Stimulated activated CD8-positive, alpha-beta memory T cell treated with anti-CD3 and anti-CD28 coated beads, Interleukin-15, amount 100 ng/mL, for 48 hours (primary cell): ENCODE measurements around the gene LAPTM4A.

Experiments used
- DNase-seq, 2 donors: peaks; one replicate each; pipeline ENCODE4 v3.0.0-alpha.2; 2020; ENCODE audit warnings: low read depth in 2 of 2

LAPTM4A gene

DNA sequence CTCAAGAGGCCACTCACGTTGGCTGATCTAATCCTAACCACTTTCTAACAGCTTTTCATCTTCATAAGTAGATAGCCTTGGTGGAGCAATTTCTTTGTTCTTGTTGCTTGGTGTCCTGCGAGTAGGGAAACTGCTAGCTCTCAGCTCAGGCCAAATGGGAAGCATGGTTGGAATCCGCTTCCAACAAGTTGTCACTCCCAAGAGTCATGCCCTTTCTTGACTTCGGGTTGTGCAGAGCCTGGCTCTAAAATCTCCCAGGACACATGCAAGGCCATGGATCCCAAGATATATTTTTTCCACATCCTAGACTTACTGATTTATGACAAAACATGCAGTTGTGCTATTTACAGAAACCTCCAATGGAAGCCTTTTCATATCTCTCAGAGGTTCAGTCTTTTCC is 31.7 kb downstream of the LAPTM4A start:
- DNase-seq, result no peak

DNA sequence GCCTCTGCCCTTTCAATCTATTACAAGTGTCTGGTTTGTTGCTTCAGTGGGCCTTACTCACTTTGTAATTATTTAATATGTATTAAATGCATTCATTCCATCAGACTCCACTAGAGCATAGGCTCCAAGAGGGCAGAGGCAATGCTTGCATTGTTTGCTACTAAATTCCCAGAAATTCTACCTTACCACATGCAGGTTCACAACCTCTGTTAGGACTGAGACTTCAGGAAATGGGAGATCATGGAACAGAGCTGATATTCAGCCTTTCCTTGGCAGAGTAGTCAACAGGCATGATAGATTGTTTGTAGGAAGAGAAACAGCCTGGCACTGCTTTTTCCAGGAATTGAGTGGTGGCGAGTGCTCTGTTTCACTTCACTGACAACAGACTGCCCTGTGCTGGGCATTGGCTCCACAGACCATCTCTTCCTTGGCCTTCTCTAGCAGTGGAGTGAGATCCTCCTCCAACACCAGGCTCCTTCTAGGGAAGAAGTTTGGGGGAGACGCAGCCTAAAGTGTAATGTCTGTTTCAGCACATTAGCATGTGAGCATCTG is 32.8 kb downstream of the LAPTM4A start:
- no peak for DNase-seq

DNA sequence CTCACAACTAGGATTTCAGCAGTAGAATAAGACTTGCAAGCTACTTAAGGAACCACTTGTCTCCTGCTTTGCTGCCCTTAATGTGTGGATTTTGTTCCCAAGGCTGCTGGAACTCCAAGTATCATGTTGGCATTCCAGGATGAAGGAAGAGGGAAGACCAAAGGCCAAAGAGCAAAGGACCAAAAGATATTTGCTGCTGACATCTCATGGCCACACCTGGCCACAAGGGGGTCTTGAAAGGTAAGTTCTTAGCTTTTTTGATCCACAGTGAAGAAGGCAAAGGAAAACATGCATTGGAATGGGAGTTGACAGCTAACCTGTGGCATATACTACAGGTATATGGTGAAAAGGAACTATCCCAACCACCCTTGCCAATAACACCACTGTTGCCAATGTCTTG is 35.1 kb downstream of the LAPTM4A start:
- no peak for DNase-seq

DNA sequence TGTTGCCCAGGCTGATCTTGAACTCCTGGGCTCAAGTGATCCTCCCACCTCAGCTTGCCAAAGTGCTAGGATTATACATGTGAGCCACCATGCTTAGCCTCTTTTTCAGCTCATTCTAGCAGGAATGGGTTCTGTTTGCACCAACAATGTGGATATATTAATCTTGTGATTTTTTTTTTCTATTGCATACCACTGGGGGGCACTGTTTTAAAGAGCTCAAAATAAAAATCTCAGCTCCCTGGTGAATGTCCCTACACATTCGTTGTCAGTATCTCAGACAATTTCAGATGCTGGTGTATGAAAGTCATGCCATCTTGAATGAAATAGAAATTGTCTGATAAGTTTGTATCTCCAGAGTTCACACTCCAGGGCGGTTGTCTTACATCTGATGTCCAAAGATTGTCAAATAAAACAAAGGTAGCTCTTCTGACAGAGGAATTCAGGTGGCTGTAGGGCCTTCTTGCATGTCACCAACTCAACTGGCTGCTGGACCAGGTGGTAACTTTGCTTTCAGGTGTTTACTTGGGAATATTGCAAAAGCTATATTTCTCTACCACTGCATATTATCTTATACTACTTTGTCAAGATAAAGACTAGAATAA is 35.8 kb downstream of the LAPTM4A start:
- no peak for DNase-seq

DNA sequence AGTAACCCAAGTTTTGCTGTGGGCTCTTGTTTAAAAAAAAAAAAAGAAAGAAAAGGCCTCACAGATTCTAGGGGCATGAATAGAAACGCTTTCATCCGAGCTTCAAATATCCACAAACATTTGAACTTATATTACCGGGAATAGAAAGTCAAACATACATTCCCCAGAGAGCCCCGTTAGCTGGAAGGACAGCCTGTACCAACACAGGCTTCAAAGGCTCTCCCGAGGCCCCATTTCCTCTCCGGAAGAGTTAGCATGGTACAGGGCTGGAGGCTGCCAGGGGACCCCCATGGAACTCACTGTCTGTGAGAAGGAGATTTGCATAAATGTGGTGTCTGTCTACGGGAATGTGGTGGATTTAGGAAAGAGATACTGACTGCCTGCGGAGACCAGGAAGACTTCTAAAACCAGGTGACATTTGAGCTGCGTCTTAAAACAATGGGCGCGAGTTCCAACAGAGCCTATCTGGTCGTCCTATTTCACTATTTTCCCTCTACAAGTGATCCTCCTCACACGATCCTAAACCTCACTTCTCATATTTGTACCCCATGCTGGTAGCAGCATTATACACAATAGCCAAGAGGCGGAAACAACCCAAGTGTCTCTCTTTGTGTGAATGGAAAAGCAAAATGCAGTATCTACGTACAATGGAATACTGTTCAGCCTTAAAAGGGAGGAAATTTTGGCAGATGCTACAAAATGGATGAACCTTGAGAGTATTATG is 38.1 kb downstream of the LAPTM4A start:
- DNase-seq, result no peak

DNA sequence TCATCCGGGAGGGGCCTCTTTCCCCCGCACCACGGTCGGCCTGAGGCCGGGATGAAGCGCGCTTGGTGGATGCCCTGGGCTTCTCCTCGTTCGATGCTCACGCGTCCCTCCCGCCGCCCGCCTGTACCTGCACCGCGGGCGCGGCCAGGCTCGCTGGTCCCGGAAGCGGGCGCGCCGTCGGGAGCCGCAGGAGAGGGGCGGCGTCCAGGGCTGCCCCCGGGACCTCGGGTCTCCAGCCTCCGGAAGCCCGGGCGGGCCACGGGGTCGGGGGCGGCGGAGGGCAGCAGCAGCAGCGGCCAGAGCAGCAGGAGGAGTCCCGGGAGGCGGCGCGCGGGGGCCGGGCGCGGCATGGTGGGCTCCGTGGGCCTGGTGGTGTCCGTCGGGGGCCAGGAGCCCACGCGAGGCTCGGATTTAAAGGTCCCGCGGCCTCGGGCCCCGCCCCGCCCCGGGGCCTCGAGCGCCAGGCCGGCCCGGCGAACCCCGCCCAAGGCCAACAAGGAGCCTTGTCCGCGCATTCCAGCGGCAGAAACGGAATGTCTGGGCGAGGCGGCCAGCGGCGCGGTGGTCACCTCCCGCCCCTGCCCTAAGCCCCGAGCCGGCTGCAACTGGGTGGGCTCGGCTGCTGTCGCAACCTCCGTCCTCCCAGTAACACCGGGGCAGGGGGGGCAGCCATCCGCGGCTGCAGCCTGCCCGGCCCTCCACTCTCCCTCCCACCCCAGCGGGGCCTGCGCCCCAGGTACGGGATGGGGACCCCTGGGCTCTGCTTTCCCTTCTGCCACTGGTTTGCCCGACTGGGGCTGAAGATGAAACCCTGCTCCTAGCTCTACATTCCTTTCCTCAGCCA is 38.9 kb downstream of the LAPTM4A start, which contains the start of gene MATN3:
Gene MATN3 (minus strand): TSS at position 387 of the 844 bp plus-strand sequence. CDS start 37 bp downstream, at position 350.
- peak in 1 of 2 donors; percentile 7 for DNase-seq

DNA sequence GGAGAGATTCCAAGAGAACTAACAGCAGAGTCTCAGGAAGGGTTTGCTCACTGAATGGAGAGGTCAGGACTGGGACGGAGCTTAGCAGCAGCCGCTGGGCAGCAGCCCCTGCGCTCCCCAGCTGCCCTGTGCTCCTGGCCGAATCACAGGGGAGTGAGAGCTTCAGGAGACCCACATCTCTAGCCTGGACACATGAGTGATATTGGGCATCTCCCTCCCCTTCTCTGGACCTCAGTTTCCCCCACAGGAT is 39.5 kb downstream of the LAPTM4A start:
- no peak for DNase-seq

DNA sequence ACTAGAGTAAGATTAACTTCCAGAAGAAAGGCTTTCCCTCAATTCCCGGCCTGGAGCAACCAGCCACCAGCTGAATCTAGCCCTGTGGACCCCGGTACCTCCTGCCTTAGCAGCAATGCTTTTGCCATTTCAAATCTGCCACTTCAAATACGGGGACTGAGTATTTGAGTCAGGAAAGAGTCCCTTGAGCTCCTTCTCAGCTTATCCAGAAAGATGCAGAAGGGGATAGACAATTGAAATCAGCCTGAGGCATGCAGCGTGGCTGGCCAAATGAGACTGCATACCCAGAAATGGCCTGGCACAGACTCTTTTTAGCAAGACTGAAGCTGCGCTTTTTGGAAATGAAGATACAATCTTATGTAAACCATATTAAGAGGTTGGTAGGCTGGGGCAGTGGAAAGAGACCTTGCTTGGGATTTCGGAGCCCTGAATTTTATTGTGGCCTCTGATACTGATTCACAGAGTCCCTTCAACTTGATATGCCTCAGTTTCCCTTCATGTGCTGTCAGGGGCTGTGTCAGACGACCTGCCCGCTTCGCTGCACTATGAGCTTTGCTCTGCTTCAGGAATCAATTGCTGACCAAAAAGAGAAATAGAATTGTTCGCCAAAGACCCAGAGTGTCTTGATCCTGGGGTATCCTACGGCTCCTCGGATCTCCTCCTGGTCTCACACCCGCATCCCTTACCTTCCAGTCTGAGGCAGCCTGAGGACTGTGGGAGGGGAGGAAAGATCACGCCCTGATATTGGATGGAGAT is 40.0 kb downstream of the LAPTM4A start:
- no peak for DNase-seq

DNA sequence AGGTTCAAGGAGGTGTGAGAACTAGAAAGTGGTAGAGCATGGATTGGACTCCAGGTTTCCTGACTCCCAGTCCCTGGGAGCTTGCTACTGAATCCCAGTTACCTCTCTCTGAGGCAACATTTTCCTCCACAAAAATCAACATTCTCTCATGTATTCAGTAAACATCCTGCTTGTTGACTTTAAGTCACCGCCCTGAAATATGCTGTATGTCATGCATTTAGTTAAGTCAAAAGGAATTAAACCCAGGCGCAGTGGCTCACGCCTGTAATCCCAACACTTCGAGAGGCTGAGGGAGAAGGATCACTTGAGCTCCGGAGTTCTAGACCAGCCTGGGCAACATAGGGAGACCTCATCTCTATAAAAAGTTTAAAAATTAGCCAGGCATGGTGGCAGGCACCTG is 42.7 kb downstream of the LAPTM4A start:
- no peak for DNase-seq

DNA sequence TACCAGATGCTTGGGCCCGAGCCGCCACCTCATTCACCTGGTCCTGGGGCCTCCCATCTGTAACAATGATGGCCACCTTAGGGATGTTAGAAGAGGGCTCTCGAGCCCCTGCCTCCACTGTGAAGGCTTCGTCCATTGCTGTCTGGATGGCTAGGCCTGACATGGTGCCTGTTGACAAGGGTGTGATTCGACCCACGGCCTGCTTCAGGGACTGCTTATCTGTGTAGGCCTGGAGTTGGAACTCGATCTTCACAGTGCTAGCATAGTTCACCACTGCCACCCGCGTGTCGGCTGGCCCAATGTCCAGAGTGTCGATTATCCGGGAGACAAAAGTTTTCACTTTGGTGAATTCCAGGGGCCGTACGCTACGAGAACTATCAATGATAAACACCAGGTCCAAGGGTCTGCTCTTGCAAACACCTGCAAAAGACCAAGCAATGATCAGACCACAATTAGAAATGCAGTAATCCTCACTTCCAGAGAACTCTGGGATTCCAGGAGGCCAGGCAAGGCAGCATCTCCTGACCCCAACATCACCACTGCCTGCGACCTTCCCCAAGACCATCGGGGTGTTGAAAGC is 45.4 kb downstream of the LAPTM4A start:
- no peak for DNase-seq

DNA sequence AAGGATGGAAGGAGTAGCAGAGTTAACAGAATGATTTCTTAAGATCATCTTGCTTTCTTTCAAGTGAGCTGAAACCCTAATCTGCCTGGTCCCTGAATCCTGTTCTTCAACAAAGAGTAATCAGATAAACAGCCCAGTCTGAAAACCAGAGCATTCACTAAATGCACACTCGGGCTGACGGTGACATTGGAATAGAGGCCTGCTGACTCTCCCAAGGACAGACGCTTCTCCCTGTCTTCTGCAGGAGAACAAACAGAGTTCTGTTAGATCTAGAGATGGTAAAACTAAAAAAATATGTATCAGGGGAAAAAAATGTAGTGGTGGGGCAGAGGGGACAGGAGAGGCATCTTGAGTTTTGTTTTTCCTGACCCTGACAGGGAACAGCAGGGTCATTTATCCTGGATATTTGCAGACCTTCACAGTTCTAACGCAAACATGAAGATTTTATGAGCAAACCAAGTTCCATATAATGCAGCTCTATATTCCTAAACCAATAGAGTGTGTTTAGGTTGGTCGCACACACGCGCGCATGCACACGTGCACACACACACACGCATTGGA is 46.3 kb downstream of the LAPTM4A start:
- no peak for DNase-seq

DNA sequence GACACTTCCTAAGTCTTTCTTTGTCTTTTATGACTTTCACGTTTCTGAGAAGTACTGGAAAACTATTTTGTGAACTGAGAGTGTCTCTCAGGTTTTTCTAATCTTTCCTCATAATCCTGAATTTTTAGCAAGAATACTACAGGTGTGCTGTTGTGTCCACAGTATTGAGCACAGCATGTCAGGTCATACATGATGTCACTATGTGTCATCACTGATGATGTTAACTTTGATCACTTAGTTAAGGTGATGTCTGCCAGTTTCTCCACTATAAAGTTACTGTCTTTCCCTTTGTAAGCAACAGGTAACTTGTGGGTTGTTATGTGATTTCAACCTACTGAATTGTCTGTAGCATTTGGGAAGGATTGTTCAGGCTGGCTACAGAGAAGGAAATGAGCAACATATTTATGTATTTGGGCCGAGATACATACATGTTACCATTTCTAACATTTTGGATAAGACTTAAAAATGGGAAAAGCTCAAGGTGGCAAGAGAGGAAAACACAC is 50.0 kb downstream of the LAPTM4A start:
- no peak for DNase-seq

DNA sequence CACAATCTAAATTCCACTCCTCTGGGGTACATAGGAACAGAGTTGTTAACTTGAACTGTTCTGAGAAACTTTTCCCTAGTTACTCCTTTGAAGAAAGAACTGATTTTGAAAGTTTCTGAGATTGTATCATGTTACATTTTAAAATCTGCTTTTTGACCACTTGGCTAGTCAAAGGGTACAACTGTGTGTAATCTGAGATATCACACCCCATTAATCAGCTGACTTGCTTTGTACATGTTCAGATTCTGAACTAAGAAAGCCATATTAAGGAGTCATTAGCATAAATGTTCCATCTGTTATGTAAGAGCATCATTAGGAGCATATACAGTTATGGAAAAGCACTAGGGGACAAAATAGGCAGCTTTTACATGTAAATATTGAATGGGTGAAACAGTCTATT is 57.7 kb downstream of the LAPTM4A start:
- DNase-seq, result no peak

DNA sequence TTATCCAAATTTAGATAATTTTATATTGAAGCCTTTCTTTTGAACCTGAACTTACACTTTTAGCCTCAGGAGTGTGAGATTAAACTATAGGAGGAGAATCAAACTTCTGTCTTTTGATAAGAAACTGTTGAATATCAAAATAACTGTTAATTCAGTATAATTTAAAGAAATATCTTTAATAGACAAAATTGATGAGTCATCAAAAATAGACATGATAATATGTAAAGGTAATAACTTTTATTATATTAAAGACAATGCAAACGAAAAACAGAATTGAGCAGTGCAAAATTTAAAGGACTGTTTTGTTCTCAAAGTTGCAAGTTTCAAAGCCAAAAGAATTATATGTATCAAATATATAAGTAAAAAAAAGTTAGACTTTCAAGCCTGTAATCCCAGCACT is 59.5 kb downstream of the LAPTM4A start:
- DNase-seq, result no peak

DNA sequence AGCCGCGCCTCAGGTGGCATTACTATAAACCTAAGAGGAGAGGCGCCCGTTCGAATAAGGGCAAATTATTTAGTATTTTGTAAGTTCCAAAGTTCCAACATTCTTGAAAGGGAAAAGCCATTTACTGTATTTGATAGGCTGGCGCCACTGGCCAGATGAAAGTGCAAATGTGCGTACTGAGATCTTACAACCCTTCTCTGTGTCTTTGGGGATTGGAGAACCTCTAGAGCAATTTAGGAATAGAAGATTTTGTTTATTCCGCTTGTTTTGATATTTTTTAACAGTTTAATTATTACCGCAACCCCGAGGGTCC is 61.1 kb downstream of the LAPTM4A start:
- no peak for DNase-seq

DNA sequence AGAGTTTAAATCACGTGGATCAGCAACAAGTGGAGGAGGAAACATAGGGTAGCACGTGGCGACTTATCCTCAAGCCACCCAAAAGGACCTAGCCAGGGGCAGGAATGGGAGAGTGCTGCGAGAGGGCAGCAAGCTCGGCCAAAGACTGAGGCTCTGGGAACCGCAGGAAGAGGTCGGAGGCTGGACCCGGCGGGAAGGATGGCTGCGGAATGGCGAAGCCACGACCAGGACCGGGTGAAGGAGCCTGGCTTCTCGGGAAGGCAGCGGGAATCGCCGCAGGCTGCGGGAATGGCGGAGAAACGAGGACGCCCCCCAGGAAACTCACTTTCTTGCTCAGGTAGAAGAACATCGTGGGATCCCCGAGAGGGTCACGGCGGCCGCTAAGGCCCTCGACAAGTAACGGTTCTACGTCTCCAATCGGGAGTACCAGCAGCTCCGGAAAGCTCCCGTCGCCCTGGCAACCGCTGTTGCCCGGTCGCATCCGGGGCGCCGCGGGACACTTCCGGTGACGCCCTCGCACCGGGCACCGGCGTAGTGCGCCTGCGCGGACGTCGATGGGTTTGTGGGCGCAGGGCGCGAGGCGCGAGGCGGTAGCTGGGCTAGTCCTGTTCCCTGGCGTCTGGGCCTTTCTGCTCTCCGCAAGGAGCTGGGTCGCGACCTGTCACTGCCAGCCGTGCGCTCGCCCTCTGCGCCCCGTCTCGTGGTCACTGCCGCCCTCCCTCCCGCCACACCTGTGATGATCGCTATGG is 61.6 kb downstream of the LAPTM4A start, which contains the start of gene WDR35:
Gene WDR35 (minus strand): TSS at position 439 of the 749 bp plus-strand sequence. CDS start 90 bp downstream, at position 349.
- DNase-seq, result peak; percentile 89 to 91

DNA sequence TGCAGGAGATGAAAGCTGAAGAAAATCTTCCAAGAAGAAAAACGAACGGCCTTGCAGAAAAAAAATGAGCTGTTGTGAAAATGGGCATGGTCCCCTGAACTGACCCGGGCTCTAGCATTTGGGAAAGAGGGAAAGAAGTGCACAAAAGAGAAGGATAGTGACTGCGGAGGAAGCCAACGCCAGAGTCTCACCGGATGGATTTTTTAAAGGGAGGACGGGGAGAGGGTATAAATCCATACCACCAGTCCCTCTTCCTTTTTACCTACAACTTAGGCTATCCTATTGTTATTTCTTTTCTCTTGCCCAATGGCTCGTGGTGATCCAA is 62.1 kb downstream of the LAPTM4A start:
- DNase-seq, result no peak

DNA sequence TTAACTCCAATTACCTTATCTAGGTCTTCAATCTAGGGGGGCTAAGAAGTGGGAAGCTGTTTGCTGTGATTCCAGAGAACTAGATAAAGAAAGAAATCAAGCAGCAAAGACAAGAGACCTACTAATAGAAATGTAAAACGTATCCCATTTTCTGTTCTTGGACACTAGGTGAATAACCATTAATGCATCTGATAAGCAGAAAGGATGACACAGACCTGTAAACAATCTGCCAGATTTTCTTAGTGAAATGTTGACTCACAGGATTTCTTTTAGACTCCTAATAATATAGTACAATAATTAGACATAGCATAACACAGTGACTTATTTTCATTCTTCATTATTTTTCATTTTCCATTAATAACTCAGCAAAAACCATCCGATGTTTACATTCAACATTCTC is 62.8 kb downstream of the LAPTM4A start:
- DNase-seq, result no peak

DNA sequence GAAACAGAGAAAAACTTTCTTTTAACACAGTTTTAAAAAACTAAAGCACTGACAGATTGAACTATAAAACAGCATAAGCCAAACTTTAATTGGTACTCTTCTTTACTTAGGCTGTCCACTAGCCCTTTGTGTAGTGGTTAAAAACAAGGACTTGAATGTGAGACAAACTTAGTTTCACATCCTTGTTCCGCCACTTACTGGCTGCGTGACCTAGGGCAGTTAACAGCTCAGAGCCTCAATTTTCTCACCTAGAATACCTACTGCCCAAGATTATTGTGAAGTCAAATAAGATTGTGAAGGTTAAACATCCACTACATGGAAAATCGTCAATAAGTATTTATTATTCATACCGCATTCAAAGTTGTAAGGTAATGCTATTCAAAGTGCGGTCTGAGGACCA is 63.5 kb downstream of the LAPTM4A start:
- DNase-seq, result no peak
